Glomerular endothelial cell (primary cell): ENCODE data around the gene NBPF14. TPM values are rescaled to one million over a fixed set of nuclear protein-coding genes. Genes with fewer than 3 reads are reported as not detected.

Experiments used
- total RNA-seq: library from RNA; depleted of rRNA; stranded (reverse); fragments of >200 nt; gene quantifications from 2 replicates; pipeline ENCODE4 v1.2.3, GENCODE V29; 2015

Gene NBPF14
- total RNA-seq, 1 donor from 2014 or later: 15.9 TPM

Other genes with a start within 250 kb of the NBPF14 start
- gene PPIAL4G, start 112.7 kb downstream of the NBPF14 start, total RNA-seq: not detected in 2 replicates
- gene NUDT4B, start 152.8 kb upstream of the NBPF14 start, total RNA-seq: 39.6 and 46.7 TPM in 2 replicates
- 23.5 and 28.9 TPM in 2 replicates for gene PDE4DIP, start 248.4 kb upstream of the NBPF14 start, total RNA-seq